Activated B cell treated with CpG ODN at 0.5 μM for 24 hours (primary cell): ENCODE measurements around the gene EHD2. TPM values are rescaled to one million over a fixed set of nuclear protein-coding genes. Genes with fewer than 3 reads are reported as not detected.

Experiments used
- ATAC-seq: fragments of 200-7000 bp; cut with Tn5 transposase; one replicate; pipeline ENCODE4 v1.10.0; 2021; ENCODE audit warnings: low read depth, mild to moderate bottlenecking, moderate library complexity
- CTCF ChIA-PET: fragments of 350-600 bp; sonication (Branson Sonifier 250); formaldehyde crosslinking; loops from one replicate; lab custom pipeline; 2021; ENCODE audit warnings: antibody characterized with exemption; lab: Charles Lee
- POLR2A ChIA-PET: fragments of 350-600 bp; sonication (Branson Sonifier 250); formaldehyde crosslinking; loops from one replicate; lab custom pipeline; 2021; ENCODE audit warnings: antibody characterized with exemption; lab: Charles Lee
- DNase-seq: peaks from one replicate; pipeline ENCODE4 v3.0.0; 2022
- H3K27ac Mint-ChIP-seq: one replicate; pipeline ENCODE4 v1.8.0; 2020; ENCODE audit warnings: mixed read lengths
- H3K27me3 Mint-ChIP-seq: one replicate; pipeline ENCODE4 v1.8.0; 2021; ENCODE audit warnings: mixed read lengths
- H3K36me3 Mint-ChIP-seq: one replicate; pipeline ENCODE4 v1.8.0; 2021; ENCODE audit warnings: low read depth, mixed read lengths
- H3K4me1 Mint-ChIP-seq: one replicate; pipeline ENCODE4 v1.8.0; 2021; ENCODE audit warnings: mixed read lengths
- H3K4me3 Mint-ChIP-seq: one replicate; pipeline ENCODE4 v1.8.0; 2020; ENCODE audit warnings: mild to moderate bottlenecking, mixed read lengths
- H3K9me3 Mint-ChIP-seq: one replicate; pipeline ENCODE4 v1.8.0; 2020; ENCODE audit warnings: mixed read lengths
- CTCF ChIP-seq: fragments of 200-600 bp; IDR thresholded peaks from one replicate; pipeline ENCODE4 v1.8.0; 2022; ENCODE audit warnings: antibody characterized with exemption, mild to moderate bottlenecking
- intact Hi-C: fragments of 100-400 bp; cut with micrococcal nuclease; formaldehyde crosslinking; loops from one replicate; pipeline ENCODE4 v1.15.1; 2024
- total RNA-seq: library from RNA; stranded (reverse); gene quantifications from 2 replicates; pipeline ENCODE4 v1.2.3, GENCODE V29; 2022

EHD2 gene
- total RNA-seq, 1 donor from 2014 or later: not detected

- ATAC-seq: no peak
- H3K4me1 Mint-ChIP-seq: peaks cover 15% of the 10 kb centered on the region
- POLR2A ChIA-PET: interaction anchor here (1.4 kb wide), 1 partner anchor 9 kb away, joined by 3 read pairs; no protein-coding TSS in a partner anchor
Observed at GRCh38 chr19:47752440-47753211, 39.4 kb downstream of the EHD2 start.

GRCh38 chr19:47754206-47755064, 41.2 kb downstream of the EHD2 start:
- ChIA-PET CTCF (no interaction called here), POLR2A (interaction anchor here (0.6 to 3.2 kb wide), 3 partner anchors 9 to 497 kb away, joined by 3 to 12 read pairs (median 5); partner anchors contain the start of gene NOP53)
- Mint-ChIP-seq H3K4me3 (no peak overlapping the region), H3K9me3 (peaks cover 3% of the 10 kb centered on the region), H3K4me1 (peaks cover under 1% of the 10 kb centered on the region), H3K27ac (no peak overlapping the region), H3K36me3 (peaks cover 88% of the 10 kb centered on the region), H3K27me3 (no peaks in the 10 kb centered on the region)
- ATAC-seq (no peak), DNase-seq (no peak)
- TF ChIP-seq CTCF: no peak
- intact Hi-C loops: no loop called here

More at GRCh38 chr19:47752440-47753211, 39.4 kb downstream of the EHD2 start:
- H3K4me3 Mint-ChIP-seq: no peak overlapping the region
- no peaks in the 10 kb centered on the region for H3K9me3 Mint-ChIP-seq
- intact Hi-C loops: no loop called here
- H3K36me3 Mint-ChIP-seq: peaks cover 86% of the 10 kb centered on the region
- no peak for DNase-seq
- TF ChIP-seq CTCF: no peak
- no peak overlapping the region for H3K27ac Mint-ChIP-seq
- no peaks in the 10 kb centered on the region for H3K27me3 Mint-ChIP-seq
- CTCF ChIA-PET: no interaction called here

GRCh38 chr19:47755065-47755761, 42.0 kb downstream of the EHD2 start:
- POLR2A ChIA-PET: interaction anchor here (0.6 to 3.2 kb wide), 2 partner anchors 10 to 27 kb away, joined by 5 to 12 read pairs; partner anchors contain the start of gene NOP53
- intact Hi-C loops: no loop called here
- Mint-ChIP-seq H3K4me3 (no peak overlapping the region), H3K9me3 (peaks cover 3% of the 10 kb centered on the region), H3K27ac (no peak overlapping the region), H3K36me3 (peaks cover 81% of the 10 kb centered on the region), H3K4me1 (no peaks in the 10 kb centered on the region), H3K27me3 (no peaks in the 10 kb centered on the region)
- TF ChIP-seq CTCF: no peak
- CTCF ChIA-PET: no interaction called here
- no peak for DNase-seq
- no peak for ATAC-seq

GRCh38 chr19:47755762-47756626, 42.8 kb downstream of the EHD2 start:
- no peak for DNase-seq
- CTCF ChIA-PET: no interaction called here
- ATAC-seq: no peak
- H3K4me1 Mint-ChIP-seq: no peaks in the 10 kb centered on the region
- H3K27me3 Mint-ChIP-seq: no peaks in the 10 kb centered on the region
- peaks cover 74% of the 10 kb centered on the region for H3K36me3 Mint-ChIP-seq
- TF ChIP-seq CTCF: no peak
- POLR2A ChIA-PET: interaction anchor here (3.2 kb wide), 1 partner anchor 10 kb away, joined by 12 read pairs; the partner anchor contains the start of gene NOP53
- intact Hi-C loops: no loop called here
- H3K9me3 Mint-ChIP-seq: peaks cover 3% of the 10 kb centered on the region
- H3K4me3 Mint-ChIP-seq: no peak overlapping the region
- no peak overlapping the region for H3K27ac Mint-ChIP-seq
